ENCODE measurements around the gene HNRNPR. TPM values are rescaled to one million over a fixed set of nuclear protein-coding genes. Genes with fewer than 3 reads are reported as not detected.

The HNRNPR gene
- total RNA-seq, 1 donor, result 70.6 TPM

DNA sequence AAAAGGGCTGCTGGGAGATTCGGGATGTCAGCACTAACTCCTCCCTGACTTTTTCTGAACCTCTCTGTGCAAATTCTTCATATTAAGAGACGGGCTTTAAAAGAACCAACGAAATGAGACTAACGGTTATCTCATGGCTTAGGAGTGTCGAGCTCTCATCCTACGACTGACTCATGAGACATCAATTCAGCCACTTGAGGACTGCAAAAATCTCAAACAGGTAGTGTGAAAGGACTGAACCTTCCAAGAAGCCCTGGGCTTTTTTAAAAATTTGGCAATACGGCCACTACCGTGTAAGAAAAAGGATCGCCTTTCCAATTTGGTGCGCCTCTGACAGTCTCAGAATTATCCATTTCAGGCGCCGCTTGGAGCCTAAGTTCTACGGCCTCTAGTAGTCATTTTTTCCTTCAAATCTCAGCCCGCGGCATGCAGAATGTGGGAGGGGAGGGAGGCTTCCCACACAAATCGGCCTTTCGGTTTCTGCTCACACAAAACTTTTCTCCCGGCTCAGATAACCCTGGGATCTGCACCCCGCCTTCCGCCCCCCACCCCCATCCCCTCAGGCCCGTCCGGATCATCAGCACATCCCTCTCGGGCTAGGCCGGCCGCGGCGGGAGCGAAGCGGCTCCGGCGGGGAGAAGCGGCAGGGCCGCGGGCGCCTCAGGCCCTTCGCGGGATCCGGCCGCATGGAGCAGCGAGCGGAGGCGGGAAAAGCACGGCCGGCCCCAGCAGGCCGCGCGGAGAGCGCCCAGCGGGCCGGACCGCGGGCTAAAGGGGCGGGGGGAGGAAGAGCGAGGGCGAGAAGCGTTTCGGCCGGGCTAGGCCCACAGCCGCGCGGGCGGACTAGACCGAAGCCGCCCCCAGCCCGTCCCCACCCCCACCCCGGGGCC is 618 bp downstream of the HNRNPR start:
- Histone ChIP-seq H3K36me3 (ENCODE audit: insufficient read depth, low read length) (no peaks in the 10 kb centered on the region), H3K4me2 (ENCODE audit: insufficient read depth, low read length) (peak overlapping the region; percentile 90), H3K9me3 (ENCODE audit: low read depth, low read length) (no peaks in the 10 kb centered on the region), H4K20me1 (ENCODE audit: insufficient read depth, low read length) (peaks cover 40% of the 10 kb centered on the region), H2AFZ (ENCODE audit: low read length) (no peak overlapping the region), H3K4me3 (ENCODE audit: insufficient read depth, low read length) (peak overlapping the region; percentile 78), H3K79me2 (ENCODE audit: insufficient read depth, low read length) (peaks cover 54% of the 10 kb centered on the region), H3K27me3 (ENCODE audit: insufficient read depth, low read length) (no peaks in the 10 kb centered on the region), H3K4me1 (ENCODE audit: insufficient read depth, low read length) (peaks cover 35% of the 10 kb centered on the region), H3K27ac (ENCODE audit: low read depth, low read length) (peak overlapping the region; percentile 85)
- TF ChIP-seq, protein P1, sequence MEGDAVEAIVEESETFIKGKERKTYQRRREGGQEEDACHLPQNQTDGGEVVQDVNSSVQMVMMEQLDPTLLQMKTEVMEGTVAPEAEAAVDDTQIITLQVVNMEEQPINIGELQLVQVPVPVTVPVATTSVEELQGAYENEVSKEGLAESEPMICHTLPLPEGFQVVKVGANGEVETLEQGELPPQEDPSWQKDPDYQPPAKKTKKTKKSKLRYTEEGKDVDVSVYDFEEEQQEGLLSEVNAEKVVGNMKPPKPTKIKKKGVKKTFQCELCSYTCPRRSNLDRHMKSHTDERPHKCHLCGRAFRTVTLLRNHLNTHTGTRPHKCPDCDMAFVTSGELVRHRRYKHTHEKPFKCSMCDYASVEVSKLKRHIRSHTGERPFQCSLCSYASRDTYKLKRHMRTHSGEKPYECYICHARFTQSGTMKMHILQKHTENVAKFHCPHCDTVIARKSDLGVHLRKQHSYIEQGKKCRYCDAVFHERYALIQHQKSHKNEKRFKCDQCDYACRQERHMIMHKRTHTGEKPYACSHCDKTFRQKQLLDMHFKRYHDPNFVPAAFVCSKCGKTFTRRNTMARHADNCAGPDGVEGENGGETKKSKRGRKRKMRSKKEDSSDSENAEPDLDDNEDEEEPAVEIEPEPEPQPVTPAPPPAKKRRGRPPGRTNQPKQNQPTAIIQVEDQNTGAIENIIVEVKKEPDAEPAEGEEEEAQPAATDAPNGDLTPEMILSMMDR (IDR thresholded peaks at IDR 0.05; ENCODE audit: extremely low read depth, low read depth, low read length), result no peak
- peak; percentile 37 for DNase-seq (ENCODE audit: insufficient read length, low spot score, missing footprints)

DNA sequence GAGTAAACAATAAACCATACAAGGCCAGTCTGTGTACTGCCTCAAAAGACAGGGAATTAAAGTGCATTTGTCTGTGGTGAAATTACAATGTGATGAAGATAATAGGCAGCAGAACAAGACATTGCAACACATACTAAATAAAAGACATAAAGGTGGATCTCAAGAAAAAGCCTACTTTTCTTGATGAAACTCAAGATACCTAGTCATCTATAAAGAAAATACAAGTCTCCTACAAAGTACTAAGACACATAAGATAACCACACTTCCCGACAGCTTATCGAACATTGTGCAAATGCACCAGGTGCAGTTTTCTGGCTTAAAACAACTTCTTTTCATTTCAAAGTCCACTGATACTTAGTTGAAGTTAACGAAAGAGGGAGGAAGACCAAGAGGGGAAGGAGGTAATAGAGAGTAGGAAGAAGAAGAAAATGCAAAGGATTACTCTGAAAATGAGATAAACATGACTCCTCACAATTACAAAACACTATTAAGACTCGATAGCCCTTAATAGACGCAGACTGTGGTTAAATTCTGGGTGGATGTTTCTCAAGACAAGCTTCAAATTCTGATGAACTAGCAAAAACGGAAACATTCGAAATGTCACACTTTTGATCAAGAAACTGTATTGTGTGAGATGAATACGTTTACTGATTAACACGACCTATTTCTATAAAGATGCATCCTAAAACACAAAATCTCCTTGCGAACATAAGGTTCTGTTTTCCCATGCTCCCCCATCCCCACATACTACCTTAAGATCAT is 2.0 kb downstream of the HNRNPR start:
- peak overlapping the region; percentile 78 for H3K4me3 ChIP-seq (ENCODE audit: insufficient read depth, low read length)
- peaks cover 52% of the 10 kb centered on the region for H4K20me1 ChIP-seq (ENCODE audit: insufficient read depth, low read length)
- no peaks in the 10 kb centered on the region for H3K27me3 ChIP-seq (ENCODE audit: insufficient read depth, low read length)
- H3K79me2 ChIP-seq (ENCODE audit: insufficient read depth, low read length), result peaks cover 68% of the 10 kb centered on the region
- H3K9me3 ChIP-seq (ENCODE audit: low read depth, low read length), result no peaks in the 10 kb centered on the region
- DNase-seq (ENCODE audit: insufficient read length, low spot score, missing footprints), result peak; percentile 37
- TF ChIP-seq, protein P1 (IDR thresholded peaks at IDR 0.05; ENCODE audit: extremely low read depth, low read depth, low read length), result no peak
- peaks cover 45% of the 10 kb centered on the region for H3K4me1 ChIP-seq (ENCODE audit: insufficient read depth, low read length)
- peaks cover 10% of the 10 kb centered on the region for H3K36me3 ChIP-seq (ENCODE audit: insufficient read depth, low read length)
- H3K4me2 ChIP-seq (ENCODE audit: insufficient read depth, low read length), result peak overlapping the region; percentile 90
- H3K27ac ChIP-seq (ENCODE audit: low read depth, low read length), result peak overlapping the region; percentile 85
- H2AFZ ChIP-seq (ENCODE audit: low read length), result no peak overlapping the region

DNA sequence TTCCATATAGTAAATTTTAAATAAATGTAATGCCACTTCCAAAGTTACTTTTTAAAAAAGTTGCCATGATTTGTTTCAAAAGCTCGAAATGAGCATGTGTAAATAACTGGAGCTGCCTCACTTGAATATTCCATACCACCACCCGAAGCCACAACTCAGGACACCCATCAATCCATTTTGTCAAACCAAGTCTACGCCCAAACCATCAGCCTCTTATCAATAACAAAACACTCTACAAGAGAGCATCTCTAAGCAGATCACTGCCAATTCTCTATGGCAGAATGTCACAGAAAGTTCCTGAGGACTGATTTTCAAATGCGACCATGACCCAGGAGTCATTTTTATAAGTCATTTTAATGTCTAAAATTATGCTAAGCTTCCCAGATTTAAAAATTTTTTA is 4.5 kb downstream of the HNRNPR start:
- Histone ChIP-seq H3K36me3 (ENCODE audit: insufficient read depth, low read length) (peaks cover 27% of the 10 kb centered on the region), H4K20me1 (ENCODE audit: insufficient read depth, low read length) (peaks cover 60% of the 10 kb centered on the region)

More for the DNA sequence above, 4.5 kb downstream of the HNRNPR start:
- H2AFZ ChIP-seq (ENCODE audit: low read length), result no peak overlapping the region
- H3K79me2 ChIP-seq (ENCODE audit: insufficient read depth, low read length), result peaks cover 84% of the 10 kb centered on the region
- H3K27me3 ChIP-seq (ENCODE audit: insufficient read depth, low read length), result no peaks in the 10 kb centered on the region
- peak overlapping the region; percentile 85 for H3K27ac ChIP-seq (ENCODE audit: low read depth, low read length)
- TF ChIP-seq, protein P1 (IDR thresholded peaks at IDR 0.05; ENCODE audit: extremely low read depth, low read depth, low read length), result no peak
- H3K4me1 ChIP-seq (ENCODE audit: insufficient read depth, low read length), result peaks cover 45% of the 10 kb centered on the region
- H3K4me3 ChIP-seq (ENCODE audit: insufficient read depth, low read length), result no peak overlapping the region
- H3K4me2 ChIP-seq (ENCODE audit: insufficient read depth, low read length), result peak overlapping the region; percentile 90
- H3K9me3 ChIP-seq (ENCODE audit: low read depth, low read length), result no peaks in the 10 kb centered on the region
- no peak for DNase-seq (ENCODE audit: insufficient read length, low spot score, missing footprints)

Data from osteoblast (primary cell).